Endothelial cell of umbilical vein (primary cell): ENCODE data around the gene ALDH8A1. TPM values are rescaled to one million over a fixed set of nuclear protein-coding genes. Genes with fewer than 3 reads are reported as not detected.

Experiments used
- BruUV-seq: library from RNA; stranded (reverse); fragments of 400-500 nt; replicated peaks from 2 replicates; lab custom pipeline; 2021; lab: Mats Ljungman, UMichigan
- CTCF ChIA-PET: fragments of 300-600, 350-600 bp; sonication (Branson Sonifier 250); formaldehyde crosslinking; loops from one replicate; lab custom pipeline; 2021; ENCODE audit warnings: antibody characterized with exemption, inconsistent platforms; lab: Charles Lee
- POLR2A ChIA-PET: fragments of 300-600, 350-600 bp; sonication (Branson Sonifier 250); formaldehyde crosslinking; loops from one replicate; lab custom pipeline; 2021; ENCODE audit warnings: antibody characterized with exemption, inconsistent platforms; lab: Charles Lee
- DNase-seq: peaks from one replicate; pipeline ENCODE4 v3.0.0-alpha.2; 2011; ENCODE audit warnings: low read depth, low spot score
- FAIRE-seq: peaks from 2 replicates; lab custom pipeline; 2011; peaks lifted over from hg19 to GRCh38; lab: Jason Lieb, UNC
- H2AFZ ChIP-seq: 2 replicates; pipeline ENCODE4 v1.6.0; 2012; ENCODE audit warnings: low read depth, low read length, control low read depth, inconsistent platforms
- H3K27ac ChIP-seq: 2 replicates; pipeline ENCODE4 v1.5.1; 2011; ENCODE audit warnings: low read depth, mild to moderate bottlenecking, control low read depth, low read length, moderate library complexity; ENCODE audit not compliant: insufficient read depth
- H3K27me3 ChIP-seq, 2 experiments: 2 replicates each; pipeline versions ENCODE4 v1.6.0 to v1.6.1; 2011; ENCODE audit warnings: low read length in 2 of 2, mixed read lengths in 1 of 2; ENCODE audit not compliant: control insufficient read depth in 2 of 2, insufficient read depth in 2 of 2
- H3K36me3 ChIP-seq, 2 experiments: 2 replicates in 1 of 2; 3 replicates in 1 of 2; pipeline ENCODE4 v1.5.1; 2011; ENCODE audit warnings: low read length in 2 of 2, mild to moderate bottlenecking in 1 of 2, moderate library complexity in 1 of 2; ENCODE audit not compliant: control insufficient read depth in 2 of 2, insufficient read depth in 2 of 2; ENCODE audit errors: extremely low read depth in 1 of 2
- H3K4me1 ChIP-seq: 3 replicates; pipeline ENCODE4 v1.5.1; 2011; ENCODE audit warnings: mild to moderate bottlenecking, low read length; ENCODE audit not compliant: control insufficient read depth, insufficient read depth; ENCODE audit errors: extremely low read depth
- H3K4me2 ChIP-seq: 2 replicates; pipeline ENCODE4 v1.6.1; 2011; ENCODE audit warnings: low read length, control low read depth, mixed read lengths; ENCODE audit not compliant: insufficient read depth
- H3K4me3 ChIP-seq, 3 experiments: fragments of 200-600 bp in 1 of 3; sonication (generic), shearing (Covaris generic) in 1 of 3; replicated peaks in 1 of 3; 2 replicates each; pipeline ENCODE4 v1.5.1; 2011 to 2016; ENCODE audit warnings: control low read depth in 3 of 3, low read length in 3 of 3, mild to moderate bottlenecking in 2 of 3, inconsistent platforms in 1 of 3, low read depth in 1 of 3, moderate library complexity in 1 of 3; ENCODE audit not compliant: insufficient read depth in 1 of 3
- H3K79me2 ChIP-seq: 2 replicates; pipeline ENCODE4 v1.6.0; 2012; ENCODE audit warnings: low read length, inconsistent platforms; ENCODE audit not compliant: control insufficient read depth, insufficient read depth
- H3K9ac ChIP-seq: replicated peaks from 2 replicates; pipeline ENCODE3; 2011; ENCODE audit warnings: low read length, control low read depth; ENCODE audit not compliant: insufficient read depth; ENCODE audit errors: extremely low read depth
- H3K9me1 ChIP-seq: replicated peaks from 3 replicates; pipeline ENCODE4 v1.6.0; 2011; ENCODE audit warnings: mild to moderate bottlenecking, low read length; ENCODE audit not compliant: control insufficient read depth, insufficient read depth; ENCODE audit errors: extremely low read depth
- H3K9me3 ChIP-seq: replicated peaks from 2 replicates; pipeline ENCODE4 v1.5.1; 2012; ENCODE audit warnings: low read length, inconsistent platforms; ENCODE audit not compliant: control insufficient read depth, insufficient read depth
- H4K20me1 ChIP-seq: replicated peaks from 2 replicates; pipeline ENCODE3; 2011; ENCODE audit warnings: mild to moderate bottlenecking, low read length; ENCODE audit not compliant: control insufficient read depth, insufficient read depth; ENCODE audit errors: extremely low read depth
- EZH2 ChIP-seq: IDR thresholded peaks from 2 replicates; pipeline ENCODE4 v1.6.1; 2012; ENCODE audit warnings: borderline replicate concordance, low read depth, mild to moderate bottlenecking, moderate library complexity, low read length, inconsistent platforms; ENCODE audit not compliant: severe bottlenecking
- FOS ChIP-seq: IDR thresholded peaks from 2 replicates; pipeline ENCODE4 v1.6.1; 2011; ENCODE audit warnings: mild to moderate bottlenecking, low read length, moderate library complexity, borderline replicate concordance; ENCODE audit not compliant: insufficient read depth
- GATA2 ChIP-seq: IDR thresholded peaks from 2 replicates; pipeline ENCODE4 v1.7.0; 2011; ENCODE audit warnings: low read depth, mild to moderate bottlenecking, moderate library complexity, mixed read lengths, low read length; ENCODE audit not compliant: insufficient read length, insufficient read depth
- JUN ChIP-seq: IDR thresholded peaks from 2 replicates; pipeline ENCODE4 v1.6.1; 2011; ENCODE audit warnings: borderline replicate concordance, low read depth; ENCODE audit not compliant: insufficient read length, insufficient read depth
- MYC ChIP-seq: IDR thresholded peaks from one replicate; pipeline ENCODE4 v1.6.1; 2011; ENCODE audit warnings: mild to moderate bottlenecking, low read depth, low read length
- POLR2A ChIP-seq: IDR thresholded peaks from 2 replicates; pipeline ENCODE4 v1.6.1; 2012; ENCODE audit warnings: low read depth, mild to moderate bottlenecking, control low read depth, low read length
- POLR2AphosphoS5 ChIP-seq: IDR thresholded peaks from 2 replicates; pipeline ENCODE4 v1.6.1; 2012; ENCODE audit warnings: low read depth, mild to moderate bottlenecking, control low read depth, low read length, moderate library complexity; ENCODE audit not compliant: insufficient read depth
- dilution Hi-C: fragments of 300-500 bp; cut with MboI; formaldehyde crosslinking; loops from one replicate; pipeline ENCODE4 v1.15.0; 2019; ENCODE audit warnings: low sequenced_read_pairs; ENCODE audit not compliant: extremely low pct_ligation_motif_present
- intact Hi-C: fragments of 100-400 bp; cut with micrococcal nuclease; formaldehyde crosslinking; loops from one replicate; pipeline ENCODE4 v1.10.0; 2022
- polyA plus RNA-seq, 4 experiments: library from polyadenylated mRNA; depleted of rRNA in 3 of 4; stranded (reverse) in 3 of 4; unstranded in 1 of 4; fragments of >200 nt; gene quantifications; 2 replicates each; pipeline versions ENCODE4 v1.2.1 to v1.2.3, GENCODE V29; 2011 to 2012; ENCODE audit warnings: missing spikeins in 1 of 4
- total RNA-seq: library from RNA; stranded (reverse); gene quantifications from 2 replicates; pipeline ENCODE4 v1.2.3, GENCODE V29; 2021
- TF ChIP-seq, protein P1 (sequence below), 2 donors: IDR thresholded peaks; 1 replicate in 1 of 2; 2 replicates in 1 of 2; pipeline ENCODE4 v1.5.1; 2011; ENCODE audit warnings: low read length in 2 of 2, mild to moderate bottlenecking in 2 of 2, moderate library complexity in 2 of 2, control low read depth in 1 of 2, inconsistent platforms in 1 of 2, low read depth in 1 of 2; ENCODE audit not compliant: insufficient read depth in 1 of 2; ENCODE audit errors: extremely low read depth in 1 of 2
- TF ChIP-seq, protein P2 (sequence below): IDR thresholded peaks from 2 replicates; pipeline ENCODE4 v1.6.1; 2011; ENCODE audit not compliant: insufficient read depth, insufficient read length

The ALDH8A1 gene
- total and polyA plus RNA-seq, 2 donors (not counting 3 experiments of a cell fraction or from before 2014, with no cell fraction given): 0.08 to 0.95 TPM

DNA sequence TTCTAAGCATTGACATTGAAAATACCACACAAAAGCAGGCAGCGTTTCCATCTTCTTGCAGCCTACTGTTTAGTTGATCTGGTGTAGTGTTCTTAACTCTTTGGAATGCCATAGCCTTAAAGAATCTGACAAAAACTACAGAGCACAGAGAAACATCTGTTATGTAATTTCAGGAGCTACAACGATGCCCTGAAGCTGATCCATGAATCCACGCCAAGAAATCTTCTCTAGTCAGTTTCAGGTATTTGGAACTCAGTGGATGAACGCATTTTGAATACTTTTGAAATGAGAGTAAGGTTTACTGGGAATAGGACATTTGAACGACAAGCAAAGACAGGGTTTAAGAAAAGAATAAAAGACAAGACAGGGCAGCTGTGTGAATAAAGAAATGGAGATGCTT, 17.8 kb downstream of the ALDH8A1 start:
- POLR2A ChIA-PET: no interaction called here
- intact Hi-C loops: no loop called here
- FAIRE-seq: no peak

More for the DNA sequence above, 17.8 kb downstream of the ALDH8A1 start:
- H3K9me1 ChIP-seq: no peaks in the 10 kb centered on the region
- no peaks in the 10 kb centered on the region for H3K4me1 ChIP-seq
- dilution Hi-C loops: no loop called here
- CTCF ChIA-PET: interaction anchor here (0.6 to 1.6 kb wide), 3 partner anchors 9 to 822 kb away, joined by 3 to 11 read pairs (median 4); no protein-coding TSS in a partner anchor
- no peak for TF ChIP-seq FOS
- TF ChIP-seq, protein P1, sequence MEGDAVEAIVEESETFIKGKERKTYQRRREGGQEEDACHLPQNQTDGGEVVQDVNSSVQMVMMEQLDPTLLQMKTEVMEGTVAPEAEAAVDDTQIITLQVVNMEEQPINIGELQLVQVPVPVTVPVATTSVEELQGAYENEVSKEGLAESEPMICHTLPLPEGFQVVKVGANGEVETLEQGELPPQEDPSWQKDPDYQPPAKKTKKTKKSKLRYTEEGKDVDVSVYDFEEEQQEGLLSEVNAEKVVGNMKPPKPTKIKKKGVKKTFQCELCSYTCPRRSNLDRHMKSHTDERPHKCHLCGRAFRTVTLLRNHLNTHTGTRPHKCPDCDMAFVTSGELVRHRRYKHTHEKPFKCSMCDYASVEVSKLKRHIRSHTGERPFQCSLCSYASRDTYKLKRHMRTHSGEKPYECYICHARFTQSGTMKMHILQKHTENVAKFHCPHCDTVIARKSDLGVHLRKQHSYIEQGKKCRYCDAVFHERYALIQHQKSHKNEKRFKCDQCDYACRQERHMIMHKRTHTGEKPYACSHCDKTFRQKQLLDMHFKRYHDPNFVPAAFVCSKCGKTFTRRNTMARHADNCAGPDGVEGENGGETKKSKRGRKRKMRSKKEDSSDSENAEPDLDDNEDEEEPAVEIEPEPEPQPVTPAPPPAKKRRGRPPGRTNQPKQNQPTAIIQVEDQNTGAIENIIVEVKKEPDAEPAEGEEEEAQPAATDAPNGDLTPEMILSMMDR (IDR thresholded peaks at IDR 0.05; ENCODE audit: extremely low read depth in 1 of 2, insufficient read depth in 1 of 2, low read depth in 1 of 2, low read length in 2 of 2): no peak
- TF ChIP-seq, protein P2, sequence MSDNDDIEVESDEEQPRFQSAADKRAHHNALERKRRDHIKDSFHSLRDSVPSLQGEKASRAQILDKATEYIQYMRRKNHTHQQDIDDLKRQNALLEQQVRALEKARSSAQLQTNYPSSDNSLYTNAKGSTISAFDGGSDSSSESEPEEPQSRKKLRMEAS: no peak
- no peak for TF ChIP-seq POLR2AphosphoS5
- TF ChIP-seq JUN: no peak
- TF ChIP-seq POLR2A: no peak
- no peak for TF ChIP-seq GATA2
- TF ChIP-seq MYC: no peak
- TF ChIP-seq EZH2: no peak
- BruUV-seq: no TSS peak
- no peaks in the 10 kb centered on the region for H3K27me3 ChIP-seq
- no peak for DNase-seq
- H3K36me3 ChIP-seq: no peaks in the 10 kb centered on the region
- no peaks in the 10 kb centered on the region for H4K20me1 ChIP-seq
- no peak overlapping the region for H3K4me2 ChIP-seq
- H2AFZ ChIP-seq: no peak overlapping the region
- H3K79me2 ChIP-seq: no peaks in the 10 kb centered on the region
- H3K4me3 ChIP-seq: no peak overlapping the region
- no peaks in the 10 kb centered on the region for H3K9me3 ChIP-seq
- no peak overlapping the region for H3K27ac ChIP-seq
- H3K9ac ChIP-seq: no peak overlapping the region
